Fibroblast of lung (primary cell): ENCODE measurements around the gene NAT10.

Source experiments
- EZH2 ChIP-seq: IDR thresholded peaks from 2 replicates; pipeline ENCODE4 v1.5.1; 2012; ENCODE audit warnings: low read length, control low read depth, mild to moderate bottlenecking; ENCODE audit errors: missing control alignments
- TF ChIP-seq, protein P1 (sequence below), 2 donors: IDR thresholded peaks in 1 of 2; conservative IDR thresholded peaks in 1 of 2; 1 replicate in 1 of 2; 2 replicates in 1 of 2; pipeline ENCODE4 v1.5.1; 2011 to 2012; ENCODE audit warnings: low read length in 2 of 2, control low read depth in 1 of 2, inconsistent platforms in 1 of 2, low read depth in 1 of 2, mild to moderate bottlenecking in 1 of 2

DNA sequence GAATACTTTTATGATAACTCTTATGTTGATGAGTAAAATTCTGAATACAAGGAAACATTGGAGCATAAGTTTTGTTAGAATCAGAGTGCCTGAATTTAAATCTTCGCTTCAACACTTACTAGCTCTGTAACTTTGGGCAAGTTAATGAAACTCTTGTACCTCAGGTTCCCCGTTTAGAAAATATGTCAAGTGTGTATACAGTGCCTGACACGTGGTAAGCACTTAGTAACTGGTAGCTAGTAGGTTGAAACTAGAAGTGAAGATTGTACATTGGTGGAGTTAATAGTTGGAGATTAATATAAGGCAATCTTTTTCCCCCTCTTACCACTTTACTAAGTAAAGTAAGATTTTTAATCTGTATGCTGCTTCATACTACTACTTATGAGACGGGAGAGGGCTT, 24.8 kb upstream of the NAT10 start:
- TF ChIP-seq, protein P1, sequence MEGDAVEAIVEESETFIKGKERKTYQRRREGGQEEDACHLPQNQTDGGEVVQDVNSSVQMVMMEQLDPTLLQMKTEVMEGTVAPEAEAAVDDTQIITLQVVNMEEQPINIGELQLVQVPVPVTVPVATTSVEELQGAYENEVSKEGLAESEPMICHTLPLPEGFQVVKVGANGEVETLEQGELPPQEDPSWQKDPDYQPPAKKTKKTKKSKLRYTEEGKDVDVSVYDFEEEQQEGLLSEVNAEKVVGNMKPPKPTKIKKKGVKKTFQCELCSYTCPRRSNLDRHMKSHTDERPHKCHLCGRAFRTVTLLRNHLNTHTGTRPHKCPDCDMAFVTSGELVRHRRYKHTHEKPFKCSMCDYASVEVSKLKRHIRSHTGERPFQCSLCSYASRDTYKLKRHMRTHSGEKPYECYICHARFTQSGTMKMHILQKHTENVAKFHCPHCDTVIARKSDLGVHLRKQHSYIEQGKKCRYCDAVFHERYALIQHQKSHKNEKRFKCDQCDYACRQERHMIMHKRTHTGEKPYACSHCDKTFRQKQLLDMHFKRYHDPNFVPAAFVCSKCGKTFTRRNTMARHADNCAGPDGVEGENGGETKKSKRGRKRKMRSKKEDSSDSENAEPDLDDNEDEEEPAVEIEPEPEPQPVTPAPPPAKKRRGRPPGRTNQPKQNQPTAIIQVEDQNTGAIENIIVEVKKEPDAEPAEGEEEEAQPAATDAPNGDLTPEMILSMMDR (conservative IDR thresholded peaks at IDR 0.05 in 1 of 2, IDR thresholded peaks at IDR 0.05 in 1 of 2; ENCODE audit: low read depth in 1 of 2, low read length in 2 of 2) = no peak
- TF ChIP-seq EZH2 = no peak
